HepG2 (cell line): ENCODE data around the gene FUCA1. TPM values are rescaled to one million over a fixed set of nuclear protein-coding genes. Genes with fewer than 3 reads are reported as not detected.
A peak's percentile ranks its signal among the peaks of the same experiment; 100 is the strongest.

Source experiments
- CREM ChIP-seq, 2 experiments: sonication (generic) in 1 of 2; formaldehyde crosslinking in 1 of 2; IDR thresholded peaks; 2 replicates each; pipeline versions ENCODE4 v1.4.0 to v1.6.1; 2016 to 2020; ENCODE audit warnings: antibody characterized with exemption in 1 of 2, mild to moderate bottlenecking in 1 of 2, missing genetic modification reagents in 1 of 2
- FOXK1 ChIP-seq: sonication (generic); formaldehyde crosslinking; IDR thresholded peaks from 2 replicates; pipeline ENCODE4 v1.4.0; 2020; ENCODE audit warnings: low read depth, missing genetic modification reagents, borderline replicate concordance
- HDAC2 ChIP-seq: sonication (generic); formaldehyde crosslinking; IDR thresholded peaks from 2 replicates; pipeline ENCODE4 v1.4.0; 2020; ENCODE audit warnings: missing genetic modification reagents
- PAXIP1 ChIP-seq: sonication (generic); formaldehyde crosslinking; conservative IDR thresholded peaks from 2 replicates; pipeline ENCODE4 v1.4.0; 2020; ENCODE audit warnings: mild to moderate bottlenecking, missing genetic modification reagents, moderate library complexity
- PHF20 ChIP-seq: sonication (generic); formaldehyde crosslinking; IDR thresholded peaks from 2 replicates; pipeline ENCODE4 v1.5.0; 2020; ENCODE audit warnings: mild to moderate bottlenecking, missing genetic modification reagents
- SNAPC2 ChIP-seq: sonication (generic); formaldehyde crosslinking; IDR thresholded peaks from 2 replicates; pipeline ENCODE4 v1.8.1; 2022; ENCODE audit warnings: mild to moderate bottlenecking, missing genetic modification reagents
- ZC3H13 ChIP-seq: sonication (generic); formaldehyde crosslinking; IDR thresholded peaks from 2 replicates; pipeline ENCODE4 v1.8.1; 2023; ENCODE audit warnings: mild to moderate bottlenecking, missing genetic modification reagents, moderate library complexity
- ZEB1 ChIP-seq: IDR thresholded peaks from 2 replicates; pipeline ENCODE4 v1.6.1; 2012; ENCODE audit warnings: mild to moderate bottlenecking, low read depth, inconsistent platforms; ENCODE audit not compliant: insufficient replicate concordance
- ZKSCAN8 ChIP-seq: IDR thresholded peaks from 2 replicates; pipeline ENCODE4 v1.6.1; 2016; ENCODE audit warnings: borderline replicate concordance, missing genetic modification reagents, missing compliant biosample characterization
- ZNF343 ChIP-seq: sonication (generic); formaldehyde crosslinking; IDR thresholded peaks from 2 replicates; pipeline ENCODE4 v1.4.0; 2020; ENCODE audit warnings: mild to moderate bottlenecking, missing genetic modification reagents
- ZNF430 ChIP-seq: sonication (generic); formaldehyde crosslinking; IDR thresholded peaks from 2 replicates; pipeline ENCODE4 v1.9.0; 2021; ENCODE audit warnings: mild to moderate bottlenecking, missing genetic modification reagents
- ZNF549 ChIP-seq: sonication (generic); formaldehyde crosslinking; IDR thresholded peaks from 2 replicates; pipeline ENCODE4 v1.5.0; 2020; ENCODE audit warnings: missing genetic modification reagents
- ZNF558 ChIP-seq: sonication (generic); formaldehyde crosslinking; IDR thresholded peaks from 2 replicates; pipeline ENCODE4 v1.9.0; 2022; ENCODE audit warnings: mild to moderate bottlenecking, missing genetic modification reagents, borderline replicate concordance
- ZNF703 ChIP-seq: sonication (generic); formaldehyde crosslinking; IDR thresholded peaks from 2 replicates; pipeline ENCODE4 v1.5.1; 2020; ENCODE audit warnings: missing genetic modification reagents, mild to moderate bottlenecking, moderate library complexity, borderline replicate concordance
- polyA plus RNA-seq, 8 experiments: library from polyadenylated mRNA; depleted of rRNA in 3 of 8; stranded (reverse) in 7 of 8; unstranded in 1 of 8; fragments of >200 nt; fragmentation: Illumina TruSeq in 4 of 8; extraction: Trizol in 4 of 8; gene quantifications; 2 replicates each; pipeline versions ENCODE4 v1.2.1 to v1.2.3, GENCODE V29; 2011 to 2016; ENCODE audit warnings: low read depth in 4 of 8, missing spikeins in 1 of 8, mixed read lengths in 1 of 8; ENCODE audit not compliant: insufficient read depth in 1 of 8
- total RNA-seq, 5 experiments: library from RNA; depleted of rRNA; stranded (reverse); fragments of >200 nt; fragmentation: Illumina TruSeq; extraction: Trizol; gene quantifications; 2 replicates each; pipeline ENCODE4 v1.2.3, GENCODE V29; 2016; ENCODE audit warnings: low read depth in 1 of 5
- TF ChIP-seq, protein P1 (sequence below): sonication (generic); formaldehyde crosslinking; IDR thresholded peaks from 2 replicates; pipeline ENCODE4 v1.4.0; 2020; ENCODE audit warnings: missing genetic modification reagents, borderline replicate concordance
- TF ChIP-seq, protein P2 (sequence below): sonication (generic); formaldehyde crosslinking; IDR thresholded peaks from 2 replicates; pipeline ENCODE4 v1.9.0; 2022; ENCODE audit warnings: missing genetic modification reagents, mild to moderate bottlenecking, borderline replicate concordance

The FUCA1 gene
- total and polyA plus RNA-seq, 2 of the 13 experiments (the other 11 are each of a cell fraction or from before 2014, with no cell fraction given): 32.7 to 33.6 TPM

DNA sequence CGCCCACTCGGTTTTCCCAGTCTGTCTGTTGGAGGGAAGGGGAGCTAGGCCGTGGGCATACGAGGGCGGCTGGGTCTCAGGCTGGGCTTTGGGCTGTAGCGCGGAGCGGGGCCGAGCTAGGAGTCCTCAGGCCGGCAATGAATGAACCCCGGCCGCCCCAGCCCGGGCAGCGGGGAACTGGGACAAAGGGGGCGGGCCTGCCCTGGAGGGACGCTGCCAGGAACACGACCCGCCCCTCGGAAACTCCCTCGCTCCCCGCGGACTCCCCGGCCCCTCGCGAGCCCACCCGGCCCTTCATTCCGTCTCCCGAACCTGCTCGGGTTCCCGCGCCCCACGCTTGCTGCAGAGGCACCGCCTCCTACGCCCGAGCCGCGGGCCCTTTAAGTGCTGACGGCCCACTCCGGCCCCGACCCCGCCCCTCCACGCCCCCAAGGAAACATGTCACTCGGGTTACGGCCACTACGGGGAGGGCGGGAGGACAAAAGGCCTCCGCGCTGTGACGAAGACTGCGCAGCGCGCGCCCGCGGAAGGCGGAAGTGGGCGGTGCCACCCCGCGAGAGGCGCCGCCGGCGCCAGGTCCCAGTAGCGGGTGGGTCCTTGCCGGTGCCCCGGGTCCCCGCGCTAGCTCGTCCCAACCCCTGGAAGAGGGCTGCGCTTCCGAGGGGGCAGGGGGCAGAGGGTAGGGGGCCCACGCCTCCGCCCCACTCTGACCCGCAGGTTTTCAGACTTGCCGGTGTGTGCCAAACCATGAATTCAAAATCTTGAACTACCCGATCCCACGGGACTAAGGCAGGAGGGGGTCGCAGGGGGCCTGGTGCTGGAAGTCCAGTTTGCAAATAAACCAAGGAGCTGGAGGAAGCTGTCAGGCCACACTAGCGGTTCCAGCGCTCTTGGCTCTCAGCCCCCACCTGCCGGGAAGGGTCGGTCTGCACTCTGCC, 67.4 kb downstream of the FUCA1 start, which contains the start of gene GALE (continued):
- TF ChIP-seq, protein P1, sequence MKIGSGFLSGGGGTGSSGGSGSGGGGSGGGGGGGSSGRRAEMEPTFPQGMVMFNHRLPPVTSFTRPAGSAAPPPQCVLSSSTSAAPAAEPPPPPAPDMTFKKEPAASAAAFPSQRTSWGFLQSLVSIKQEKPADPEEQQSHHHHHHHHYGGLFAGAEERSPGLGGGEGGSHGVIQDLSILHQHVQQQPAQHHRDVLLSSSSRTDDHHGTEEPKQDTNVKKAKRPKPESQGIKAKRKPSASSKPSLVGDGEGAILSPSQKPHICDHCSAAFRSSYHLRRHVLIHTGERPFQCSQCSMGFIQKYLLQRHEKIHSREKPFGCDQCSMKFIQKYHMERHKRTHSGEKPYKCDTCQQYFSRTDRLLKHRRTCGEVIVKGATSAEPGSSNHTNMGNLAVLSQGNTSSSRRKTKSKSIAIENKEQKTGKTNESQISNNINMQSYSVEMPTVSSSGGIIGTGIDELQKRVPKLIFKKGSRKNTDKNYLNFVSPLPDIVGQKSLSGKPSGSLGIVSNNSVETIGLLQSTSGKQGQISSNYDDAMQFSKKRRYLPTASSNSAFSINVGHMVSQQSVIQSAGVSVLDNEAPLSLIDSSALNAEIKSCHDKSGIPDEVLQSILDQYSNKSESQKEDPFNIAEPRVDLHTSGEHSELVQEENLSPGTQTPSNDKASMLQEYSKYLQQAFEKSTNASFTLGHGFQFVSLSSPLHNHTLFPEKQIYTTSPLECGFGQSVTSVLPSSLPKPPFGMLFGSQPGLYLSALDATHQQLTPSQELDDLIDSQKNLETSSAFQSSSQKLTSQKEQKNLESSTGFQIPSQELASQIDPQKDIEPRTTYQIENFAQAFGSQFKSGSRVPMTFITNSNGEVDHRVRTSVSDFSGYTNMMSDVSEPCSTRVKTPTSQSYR (CRISPR knock-in tag): peak; percentile 45; the same call in 1 of the 2 replicates
- no peak; the same call in 1 of the 2 replicates for TF ChIP-seq HDAC2 (CRISPR knock-in tag)
- 0 out of 2 replicates have a peak, but pooled peaks have one; percentile 3 for TF ChIP-seq SNAPC2 (CRISPR knock-in tag)
- 0 out of 2 replicates have a peak, but pooled peaks have one; percentile 54 for TF ChIP-seq ZC3H13 (CRISPR knock-in tag)
- 0 out of 2 replicates have a peak, but pooled peaks have one; percentile 20 for TF ChIP-seq ZNF558
- TF ChIP-seq PHF20 (CRISPR knock-in tag): peak; percentile 81
- peak; percentile 72; the same call in 1 of the 2 replicates for TF ChIP-seq ZNF343 (CRISPR knock-in tag)
- 0 out of 2 replicates have a peak, but pooled peaks have one; percentile 22 for TF ChIP-seq PAXIP1 (CRISPR knock-in tag)
- TF ChIP-seq FOXK1 (CRISPR knock-in tag): peak; percentile 84
- no peak for TF ChIP-seq ZNF549
- no peak for TF ChIP-seq ZEB1
- peak; percentile 55; the same call in 1 of the 2 replicates for TF ChIP-seq ZNF703
- peak; percentile 35; the same call in 1 of the 2 replicates for TF ChIP-seq ZKSCAN8 (CRISPR knock-in tag)
- TF ChIP-seq CREM (IDR thresholded peaks at IDR 0.05): peak; percentile 74
- TF ChIP-seq CREM (CRISPR knock-in tag; IDR thresholded peaks at IDR 0.05): no peak
- TF ChIP-seq, protein P2, sequence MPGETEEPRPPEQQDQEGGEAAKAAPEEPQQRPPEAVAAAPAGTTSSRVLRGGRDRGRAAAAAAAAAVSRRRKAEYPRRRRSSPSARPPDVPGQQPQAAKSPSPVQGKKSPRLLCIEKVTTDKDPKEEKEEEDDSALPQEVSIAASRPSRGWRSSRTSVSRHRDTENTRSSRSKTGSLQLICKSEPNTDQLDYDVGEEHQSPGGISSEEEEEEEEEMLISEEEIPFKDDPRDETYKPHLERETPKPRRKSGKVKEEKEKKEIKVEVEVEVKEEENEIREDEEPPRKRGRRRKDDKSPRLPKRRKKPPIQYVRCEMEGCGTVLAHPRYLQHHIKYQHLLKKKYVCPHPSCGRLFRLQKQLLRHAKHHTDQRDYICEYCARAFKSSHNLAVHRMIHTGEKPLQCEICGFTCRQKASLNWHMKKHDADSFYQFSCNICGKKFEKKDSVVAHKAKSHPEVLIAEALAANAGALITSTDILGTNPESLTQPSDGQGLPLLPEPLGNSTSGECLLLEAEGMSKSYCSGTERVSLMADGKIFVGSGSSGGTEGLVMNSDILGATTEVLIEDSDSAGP (CRISPR knock-in tag): peak; percentile 100
- peak; percentile 45; the same call in 1 of the 2 replicates for TF ChIP-seq ZNF430 (CRISPR knock-in tag)
